IMR-90 (cell line): ENCODE measurements around the gene MUSTN1. TPM values are rescaled to one million over a fixed set of nuclear protein-coding genes. Genes with fewer than 3 reads are reported as not detected.

Experiments
- ATAC-seq: fragments of 200-7000 bp; cut with Tn5 transposase; 2 replicates; pipeline ENCODE4 v1.9.1; 2020; ENCODE audit warnings: low read depth, mild to moderate bottlenecking, moderate library complexity
- BruUV-seq: library from RNA; stranded (reverse); fragments of 400-500 nt; replicated peaks from 2 replicates; lab custom pipeline; 2021; lab: Mats Ljungman, UMichigan
- CTCF ChIA-PET: fragments of 300-600 bp; formaldehyde crosslinking; extraction: SDS; loops from one replicate; lab custom pipeline; 2021; ENCODE audit warnings: antibody characterized with exemption; lab: Yijun Ruan, JAX
- POLR2A ChIA-PET: fragments of 300-600 bp; sonication (Branson Sonifier 250); formaldehyde crosslinking; loops from one replicate; lab custom pipeline; 2022; ENCODE audit warnings: antibody characterized with exemption; ENCODE audit not compliant: unreplicated experiment; lab: Charles Lee
- DNase-seq: peaks from one replicate; pipeline ENCODE4 v3.0.0; 2013
- H2AFZ ChIP-seq: replicated peaks from 2 replicates; pipeline ENCODE3; 2013; ENCODE audit warnings: low read length, mild to moderate bottlenecking; ENCODE audit not compliant: poor library complexity
- H2AK5ac ChIP-seq: 2 replicates; pipeline ENCODE4 v1.6.1; 2013; ENCODE audit warnings: low read depth, low read length, inconsistent platforms
- H2AK9ac ChIP-seq: replicated peaks from 2 replicates; pipeline ENCODE3; 2013; ENCODE audit warnings: mild to moderate bottlenecking, low read depth, low read length, moderate library complexity; ENCODE audit not compliant: poor library complexity
- H2BK120ac ChIP-seq: 2 replicates; pipeline ENCODE4 v1.6.1; 2013; ENCODE audit warnings: low read depth, low read length, inconsistent platforms
- H2BK15ac ChIP-seq: 3 replicates; pipeline ENCODE4 v1.6.1; 2013; ENCODE audit warnings: low read depth, low read length, inconsistent platforms
- H2BK20ac ChIP-seq: 2 replicates; pipeline ENCODE4 v1.6.1; 2013; ENCODE audit warnings: low read depth, mild to moderate bottlenecking, inconsistent platforms, low read length, moderate library complexity
- H2BK5ac ChIP-seq: 2 replicates; pipeline ENCODE4 v1.6.1; 2013; ENCODE audit warnings: mild to moderate bottlenecking, low read depth, low read length, inconsistent platforms; ENCODE audit not compliant: poor library complexity, severe bottlenecking
- H3K14ac ChIP-seq: replicated peaks from 2 replicates; pipeline ENCODE4 v1.6.1; 2013; ENCODE audit warnings: low read depth, low read length, inconsistent platforms
- H3K18ac ChIP-seq: 2 replicates; pipeline ENCODE4 v1.6.1; 2013; ENCODE audit warnings: low read depth, low read length, control low read depth
- H3K23ac ChIP-seq: 2 replicates; pipeline ENCODE4 v1.6.1; 2013; ENCODE audit warnings: low read depth, low read length, inconsistent platforms
- H3K27ac ChIP-seq: 2 replicates; pipeline ENCODE4 v1.5.1; 2013; ENCODE audit warnings: mild to moderate bottlenecking, control low read depth, low read length; ENCODE audit not compliant: insufficient read depth
- H3K27me3 ChIP-seq: 2 replicates; pipeline ENCODE4 v1.6.1; 2013; ENCODE audit warnings: low read length; ENCODE audit not compliant: control insufficient read depth, insufficient read depth
- H3K36me3 ChIP-seq: 2 replicates; pipeline ENCODE4 v1.6.1; 2013; ENCODE audit warnings: low read length, mixed read lengths; ENCODE audit not compliant: control insufficient read depth, insufficient read depth
- H3K4ac ChIP-seq: 2 replicates; pipeline ENCODE4 v1.6.1; 2013; ENCODE audit warnings: low read depth, low read length, inconsistent platforms
- H3K4me1 ChIP-seq: 2 replicates; pipeline ENCODE4 v1.6.1; 2013; ENCODE audit warnings: low read length, mixed read lengths; ENCODE audit not compliant: control insufficient read depth, insufficient read depth
- H3K4me2 ChIP-seq: 2 replicates; pipeline ENCODE4 v1.6.1; 2013; ENCODE audit warnings: low read depth, mild to moderate bottlenecking, control low read depth, low read length, moderate library complexity
- H3K4me3 ChIP-seq: 2 replicates; pipeline ENCODE4 v1.5.1; 2013; ENCODE audit warnings: low read depth, mild to moderate bottlenecking, control low read depth, low read length, moderate library complexity; ENCODE audit not compliant: insufficient read depth
- H3K56ac ChIP-seq: 2 replicates; pipeline ENCODE4 v1.6.1; 2013; ENCODE audit warnings: low read length, inconsistent platforms; ENCODE audit not compliant: insufficient read depth; ENCODE audit errors: extremely low read depth
- H3K79me1 ChIP-seq, 2 experiments: 2 replicates each; pipeline ENCODE4 v1.6.1; 2013; ENCODE audit warnings: low read length in 2 of 2, inconsistent platforms in 1 of 2, low read depth in 1 of 2
- H3K9ac ChIP-seq: 2 replicates; pipeline ENCODE4 v1.6.1; 2013; ENCODE audit warnings: low read depth, low read length, control low read depth
- H3K9me1 ChIP-seq: 2 replicates; pipeline ENCODE4 v1.6.1; 2013; ENCODE audit warnings: low read length, inconsistent platforms; ENCODE audit not compliant: insufficient read depth
- H3K9me3 ChIP-seq: 2 replicates; pipeline ENCODE4 v1.6.1; 2013; ENCODE audit warnings: low read length; ENCODE audit not compliant: control insufficient read depth, insufficient read depth
- H4K20me1 ChIP-seq: 2 replicates; pipeline ENCODE4 v1.6.1; 2013; ENCODE audit warnings: low read length, inconsistent platforms; ENCODE audit not compliant: insufficient read depth
- H4K5ac ChIP-seq: 2 replicates; pipeline ENCODE4 v1.6.1; 2013; ENCODE audit warnings: mild to moderate bottlenecking, low read depth, low read length, control low read depth
- H4K8ac ChIP-seq, 2 experiments: 2 replicates each; pipeline ENCODE4 v1.6.1; 2013; ENCODE audit warnings: low read depth in 2 of 2, low read length in 2 of 2, control low read depth in 1 of 2, inconsistent platforms in 1 of 2
- H4K91ac ChIP-seq: 2 replicates; pipeline ENCODE4 v1.6.1; 2013; ENCODE audit warnings: low read depth, low read length, inconsistent platforms; ENCODE audit not compliant: insufficient read depth
- BHLHE40 ChIP-seq: fragments of 150-350 bp; IDR thresholded peaks from 2 replicates; pipeline ENCODE4 v1.6.1; 2016; ENCODE audit warnings: mild to moderate bottlenecking, low read depth, low read length
- CEBPB ChIP-seq: IDR thresholded peaks from 2 replicates; pipeline ENCODE4 v1.6.1; 2012; ENCODE audit warnings: low read depth, low read length, improper control_type of control experiment
- CHD1 ChIP-seq: IDR thresholded peaks from 2 replicates; pipeline ENCODE4 v1.6.1; 2012; ENCODE audit warnings: low read depth, low read length, improper control_type of control experiment
- MAFK ChIP-seq: IDR thresholded peaks from 2 replicates; pipeline ENCODE4 v1.6.1; 2012; ENCODE audit warnings: low read depth, low read length, improper control_type of control experiment
- MAZ ChIP-seq: IDR thresholded peaks from 2 replicates; pipeline ENCODE4 v1.6.1; 2012; ENCODE audit warnings: low read depth, mild to moderate bottlenecking, low read length, improper control_type of control experiment, moderate library complexity, borderline replicate concordance
- MXI1 ChIP-seq: IDR thresholded peaks from 2 replicates; pipeline ENCODE4 v1.6.1; 2012; ENCODE audit warnings: low read depth, mild to moderate bottlenecking, low read length, moderate library complexity, borderline replicate concordance
- NFE2L2 ChIP-seq: fragments of 150-350 bp; IDR thresholded peaks from 2 replicates; pipeline ENCODE4 v1.6.1; 2016; ENCODE audit warnings: low read depth, mild to moderate bottlenecking, low read length
- POLR2A ChIP-seq: IDR thresholded peaks from 2 replicates; pipeline ENCODE4 v1.6.1; 2012; ENCODE audit warnings: mild to moderate bottlenecking, low read depth, low read length
- WGBS, 2 experiments: methylation state at CpG; one replicate each; pipeline versions ENCODE4 v1.1.5 to v1.1.7; 2013; ENCODE audit warnings: missing lambda C conversion rate in 2 of 2; ENCODE audit not compliant: insufficient read length in 1 of 2; ENCODE audit errors: extremely low coverage in 2 of 2; 5-methylcytosine and 5-hydroxymethylcytosine counted together
- dilution Hi-C: fragments of 300-500 bp; cut with HindIII; formaldehyde crosslinking; loops from one replicate; pipeline ENCODE4 v1.14.3; 2018; ENCODE audit warnings: low sequenced_read_pairs; ENCODE audit not compliant: unreplicated experiment
- in situ Hi-C: fragments of 300-500 bp; cut with MboI; formaldehyde crosslinking; loops from 3 replicates; pipeline ENCODE4 v1.14.3; 2019; ENCODE audit warnings: low sequenced_read_pairs, inconsistent platforms, mixed read lengths
- intact Hi-C: fragments of 100-400 bp; cut with micrococcal nuclease; formaldehyde crosslinking; loops from 2 replicates; pipeline ENCODE4 v1.10.0; 2022
- polyA plus RNA-seq, 3 experiments: library from polyadenylated mRNA; depleted of rRNA; stranded (reverse); fragments of >200 nt; gene quantifications; 2 replicates each; pipeline ENCODE4 v1.2.3, GENCODE V29; 2012; ENCODE audit warnings: low replicate concordance in 1 of 3
- total RNA-seq: library from RNA; depleted of rRNA; stranded (reverse); fragments of >200 nt; gene quantifications from 2 replicates; pipeline ENCODE4 v1.2.3, GENCODE V29; 2012
- TF ChIP-seq, protein P1 (sequence below): fragments of 150-350 bp; IDR thresholded peaks from 2 replicates; pipeline ENCODE4 v1.6.1; 2016; ENCODE audit warnings: low read depth, mild to moderate bottlenecking, low read length, moderate library complexity, borderline replicate concordance
- TF ChIP-seq, protein P2 (sequence below): fragments of 150-350 bp; IDR thresholded peaks from 2 replicates; pipeline ENCODE4 v1.6.1; 2017; ENCODE audit warnings: mild to moderate bottlenecking, antibody characterized with exemption, low read length, low read depth

MUSTN1 gene
- total and polyA plus RNA-seq, 2 of the 4 experiments (the other 2 are of a cell fraction) = not detected

DNA sequence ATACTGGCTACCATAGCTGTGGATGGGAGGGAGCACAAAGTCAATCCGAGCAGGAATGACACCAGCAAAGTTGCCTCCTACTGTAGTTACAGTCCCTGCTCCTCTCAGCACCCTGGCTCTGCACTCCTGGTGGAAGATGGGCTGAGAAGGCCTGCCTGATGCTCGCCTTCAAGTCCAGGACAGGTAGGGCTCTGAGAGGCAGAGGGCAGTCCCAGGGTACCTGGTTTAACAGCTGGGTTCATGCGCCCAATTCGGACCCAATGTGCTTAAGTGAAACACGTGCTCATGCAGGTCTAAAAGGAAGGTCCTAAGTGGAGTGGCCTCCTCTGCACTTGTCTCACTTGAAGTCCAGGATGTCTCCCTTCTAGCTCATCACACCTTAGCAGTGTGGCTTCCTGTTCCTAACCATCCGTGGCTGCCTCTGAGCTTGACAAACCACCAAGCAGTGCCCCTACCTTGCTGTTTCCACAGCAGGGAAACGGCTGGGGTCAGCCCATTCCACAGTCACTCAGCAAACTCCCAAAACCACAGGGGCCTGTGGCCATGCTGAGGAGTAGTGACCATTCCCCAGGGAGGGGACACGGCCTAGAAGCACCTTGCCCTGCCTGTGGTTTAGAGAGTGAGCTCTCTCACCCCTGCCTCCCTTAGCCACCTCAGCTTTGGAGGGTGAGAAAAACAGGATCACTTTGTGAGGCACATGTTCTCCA, 3.9 kb upstream of the MUSTN1 start:
- Histone ChIP-seq H2AK9ac (no peak overlapping the region), H4K5ac (no peak overlapping the region), H3K23ac (no peak overlapping the region), H2BK15ac (no peak overlapping the region), H2AK5ac (no peak overlapping the region), H3K4me2 (no peak overlapping the region), H3K9me1 (peaks cover 16% of the 10 kb centered on the region; the same call in 1 of the 2 replicates), H2BK120ac (no peak overlapping the region), H4K20me1 (no peaks in the 10 kb centered on the region; the same call in 1 of the 2 replicates), H3K14ac (no peak overlapping the region), H3K4me1 (peaks cover 13% of the 10 kb centered on the region; the same call in 1 of the 2 replicates), H2BK20ac (no peak overlapping the region), H3K27ac (no peak overlapping the region), H3K18ac (no peak overlapping the region), H3K4ac (no peak overlapping the region), H2BK5ac (no peak overlapping the region), H2AFZ (no peak overlapping the region), H3K27me3 (no peaks in the 10 kb centered on the region), H3K56ac (no peak overlapping the region), H3K9me3 (no peaks in the 10 kb centered on the region), H4K91ac (no peak overlapping the region), H3K9ac (no peak overlapping the region), H3K4me3 (no peak overlapping the region), H3K36me3 (peaks cover 17% of the 10 kb centered on the region; the same call in 1 of the 2 replicates), H4K8ac (no peak overlapping the region), H3K79me1 (no peaks in the 10 kb centered on the region)
- intact Hi-C loops = no loop called here
- in situ Hi-C loops = no loop called here
- ATAC-seq = no peak
- ChIA-PET CTCF (no interaction called here), POLR2A (interaction anchor here (0.6 kb wide), 1 partner anchor 58 kb away, joined by 4 read pairs; no protein-coding TSS in a partner anchor)
- BruUV-seq = TSS peak; percentile 49
- WGBS, 2 experiments = 94% methylated on average over 3 of the region's 8 CpGs; no CpG with 5 or more reads in 1 of the 2 experiments
- dilution Hi-C loops = no loop called here
- no peak for DNase-seq
- TF ChIP-seq MXI1 (no peak), CHD1 (no peak), POLR2A (no peak), MAZ (no peak), BHLHE40 (no peak), CEBPB (no peak), NFE2L2 (no peak), MAFK (no peak)
- TF ChIP-seq, protein P1, sequence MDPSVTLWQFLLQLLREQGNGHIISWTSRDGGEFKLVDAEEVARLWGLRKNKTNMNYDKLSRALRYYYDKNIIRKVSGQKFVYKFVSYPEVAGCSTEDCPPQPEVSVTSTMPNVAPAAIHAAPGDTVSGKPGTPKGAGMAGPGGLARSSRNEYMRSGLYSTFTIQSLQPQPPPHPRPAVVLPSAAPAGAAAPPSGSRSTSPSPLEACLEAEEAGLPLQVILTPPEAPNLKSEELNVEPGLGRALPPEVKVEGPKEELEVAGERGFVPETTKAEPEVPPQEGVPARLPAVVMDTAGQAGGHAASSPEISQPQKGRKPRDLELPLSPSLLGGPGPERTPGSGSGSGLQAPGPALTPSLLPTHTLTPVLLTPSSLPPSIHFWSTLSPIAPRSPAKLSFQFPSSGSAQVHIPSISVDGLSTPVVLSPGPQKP = no peak
- TF ChIP-seq, protein P2, sequence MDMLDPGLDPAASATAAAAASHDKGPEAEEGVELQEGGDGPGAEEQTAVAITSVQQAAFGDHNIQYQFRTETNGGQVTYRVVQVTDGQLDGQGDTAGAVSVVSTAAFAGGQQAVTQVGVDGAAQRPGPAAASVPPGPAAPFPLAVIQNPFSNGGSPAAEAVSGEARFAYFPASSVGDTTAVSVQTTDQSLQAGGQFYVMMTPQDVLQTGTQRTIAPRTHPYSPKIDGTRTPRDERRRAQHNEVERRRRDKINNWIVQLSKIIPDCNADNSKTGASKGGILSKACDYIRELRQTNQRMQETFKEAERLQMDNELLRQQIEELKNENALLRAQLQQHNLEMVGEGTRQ = no peak
